SU-DHL-6 (cell line): ENCODE measurements around the gene HTD2.

Experiments
- H2AFZ ChIP-seq: fragments of 200-600 bp; sonication (generic); 2 replicates; pipeline ENCODE4 v1.6.1; 2014; ENCODE audit warnings: low read depth, mild to moderate bottlenecking, moderate library complexity, mixed read lengths, antibody characterized with exemption, low read length; ENCODE audit not compliant: severe bottlenecking
- H3F3A ChIP-seq: fragments of 200-600 bp; shearing (Covaris generic); 2 replicates; pipeline ENCODE4 v1.6.0; 2016; ENCODE audit warnings: antibody characterized with exemption, mild to moderate bottlenecking; ENCODE audit not compliant: insufficient read depth
- H3K27ac ChIP-seq: fragments of 200-600 bp; sonication (generic); 2 replicates; pipeline ENCODE4 v1.5.1; 2016; ENCODE audit warnings: low read depth, mild to moderate bottlenecking, low read length, moderate library complexity, mixed read lengths
- H3K27me3 ChIP-seq: fragments of 200-600 bp; sonication (generic), shearing (Covaris generic); 2 replicates; pipeline ENCODE4 v1.6.0; 2014; ENCODE audit warnings: mild to moderate bottlenecking, low read length
- H3K36me3 ChIP-seq: fragments of 200-600 bp; sonication (generic); 2 replicates; pipeline ENCODE4 v1.6.1; 2014; ENCODE audit warnings: mild to moderate bottlenecking, low read length, mixed read lengths
- H3K4me2 ChIP-seq: fragments of 300-600, 200-600 bp; shearing (Covaris generic), sonication (generic); 2 replicates; pipeline ENCODE4 v1.6.0; 2014; ENCODE audit warnings: low read length, low read depth, mild to moderate bottlenecking; ENCODE audit not compliant: poor library complexity, severe bottlenecking
- H3K4me3 ChIP-seq: fragments of 200-600 bp; sonication (generic); 2 replicates; pipeline ENCODE4 v1.5.1; 2014; ENCODE audit warnings: antibody characterized with exemption, low read length, mild to moderate bottlenecking, mixed read lengths; ENCODE audit not compliant: insufficient read depth, poor library complexity, severe bottlenecking
- H3K79me2 ChIP-seq: fragments of 200-600 bp; sonication (generic); 2 replicates; pipeline ENCODE4 v1.6.1; 2014; ENCODE audit warnings: mild to moderate bottlenecking, low read length, moderate library complexity; ENCODE audit not compliant: insufficient read depth
- H3K9ac ChIP-seq: fragments of 200-600 bp; sonication (generic); 2 replicates; pipeline ENCODE4 v1.7.0; 2014; ENCODE audit warnings: mild to moderate bottlenecking, low read length
- H3K9me2 ChIP-seq: fragments of 200-600 bp; sonication (generic); replicated peaks from 2 replicates; pipeline ENCODE4 v1.6.1; 2014; ENCODE audit warnings: low read length; ENCODE audit not compliant: insufficient read depth
- H3K9me3 ChIP-seq: fragments of 200-600 bp; sonication (generic); 2 replicates; pipeline ENCODE4 v1.6.1; 2014; ENCODE audit warnings: low read length, mixed read lengths; ENCODE audit not compliant: insufficient read depth
- H4K20me1 ChIP-seq: fragments of 200-600 bp; sonication (generic); 2 replicates; pipeline ENCODE4 v1.6.1; 2014; ENCODE audit warnings: low read depth, mild to moderate bottlenecking, antibody characterized with exemption, low read length, moderate library complexity, mixed read lengths
- CTCF ChIP-seq: fragments of 200-600 bp; sonication (generic); IDR thresholded peaks from one replicate; pipeline ENCODE4 v1.5.1; 2017; ENCODE audit warnings: antibody characterized with exemption, mild to moderate bottlenecking, low read length, moderate library complexity; ENCODE audit not compliant: insufficient read depth, poor library complexity, severe bottlenecking
- EZH2phosphoT487 ChIP-seq: fragments of 200-600 bp; sonication (generic), shearing (Covaris generic); conservative IDR thresholded peaks from 2 replicates; pipeline ENCODE4 v1.6.1; 2018; ENCODE audit warnings: mild to moderate bottlenecking, antibody characterized with exemption, low read length, moderate library complexity, mixed read lengths

The HTD2 gene

GRCh38 chr3:58346368-58346767 is 40.0 kb downstream of the HTD2 start:
- peaks cover 78% of the 10 kb centered on the region for H3K79me2 ChIP-seq
- no peak overlapping the region for H3K4me3 ChIP-seq
- peaks cover 85% of the 10 kb centered on the region for H3F3A ChIP-seq
- TF ChIP-seq EZH2phosphoT487 (no peak), CTCF (no peak)
- no peaks in the 10 kb centered on the region for H4K20me1 ChIP-seq
- no peaks in the 10 kb centered on the region for H3K9me2 ChIP-seq
- H3K36me3 ChIP-seq: no peaks in the 10 kb centered on the region
- no peak overlapping the region for H2AFZ ChIP-seq
- peak overlapping the region; percentile 63 for H3K4me2 ChIP-seq
- peak overlapping the region; percentile 98 for H3K27ac ChIP-seq
- peak overlapping the region; percentile 53 for H3K9ac ChIP-seq
- no peaks in the 10 kb centered on the region for H3K27me3 ChIP-seq
- no peaks in the 10 kb centered on the region for H3K9me3 ChIP-seq

GRCh38 chr3:58347984-58348383 is 41.7 kb downstream of the HTD2 start:
- Histone ChIP-seq H3K27me3 (no peaks in the 10 kb centered on the region), H3K9me2 (no peaks in the 10 kb centered on the region), H3K36me3 (no peaks in the 10 kb centered on the region), H2AFZ (no peak overlapping the region), H3K9ac (peak overlapping the region; percentile 31), H3K9me3 (no peaks in the 10 kb centered on the region), H3K27ac (peak overlapping the region; percentile 98), H3K4me2 (peak overlapping the region; percentile 81), H3K79me2 (peaks cover 78% of the 10 kb centered on the region), H3F3A (peaks cover 86% of the 10 kb centered on the region), H3K4me3 (no peak overlapping the region), H4K20me1 (no peaks in the 10 kb centered on the region)
- TF ChIP-seq CTCF (no peak), EZH2phosphoT487 (no peak)

GRCh38 chr3:58349792-58350626 is 43.7 kb downstream of the HTD2 start:
- no peaks in the 10 kb centered on the region for H3K27me3 ChIP-seq
- TF ChIP-seq CTCF: no peak
- TF ChIP-seq EZH2phosphoT487: no peak
- no peak overlapping the region for H2AFZ ChIP-seq
- no peaks in the 10 kb centered on the region for H3K9me3 ChIP-seq
- H3K27ac ChIP-seq: peak overlapping the region; percentile 98
- H3K36me3 ChIP-seq: no peaks in the 10 kb centered on the region
- H4K20me1 ChIP-seq: no peaks in the 10 kb centered on the region
- H3F3A ChIP-seq: peaks cover 93% of the 10 kb centered on the region
- peak overlapping the region; percentile 31 for H3K4me3 ChIP-seq
- H3K9ac ChIP-seq: peak overlapping the region; percentile 64
- H3K79me2 ChIP-seq: peaks cover 77% of the 10 kb centered on the region
- peak overlapping the region; percentile 81 for H3K4me2 ChIP-seq
- no peaks in the 10 kb centered on the region for H3K9me2 ChIP-seq
